ENCODE measurements around the gene SPRING1.
"Not testable (repeated sequence)": the region's sequence is repeated elsewhere in the genome, so short reads cannot be mapped to it uniquely, and the experiment has no call there.

The SPRING1 gene

GRCh38 chr12:116759783-116760621 lies 22.1 kb upstream of the SPRING1 start:
- CTCF ChIA-PET: interaction anchor here (0.6 to 1.3 kb wide), 2 partner anchors 15 to 240 kb away, joined by 3 read pairs; no protein-coding TSS in a partner anchor
- WGBS (ENCODE audit: insufficient coverage): 72% methylated on average over 9 of the region's 22 CpGs
- DNase-seq: peak; percentile 39 to 67 (median 50)
- Histone ChIP-seq H3K9me3 (ENCODE audit: control extremely low read depth in 1 of 5, control insufficient read depth in 4 of 5, insufficient read depth in 2 of 5, low read depth in 1 of 5, low read length in 4 of 5) (no peaks in the 10 kb centered on the region), H3K27ac (ENCODE audit: insufficient read depth in 1 of 2, low read depth in 1 of 2, low read length in 2 of 2, poor library complexity in 1 of 2, severe bottlenecking in 2 of 2) (peak overlapping the region in 1 of 2 experiments; percentile 54), H3K4me3 (ENCODE audit: control insufficient read depth in 1 of 7, extremely low read depth in 1 of 7, insufficient read depth in 4 of 7, low read depth in 2 of 7, low read length in 6 of 7) (peak overlapping the region in 2 of 7 experiments; percentile 21 to 66), H3K4me1 (ENCODE audit: control extremely low read depth in 1 of 4, control insufficient read depth in 4 of 4, insufficient read depth in 4 of 4, low read length in 3 of 4) (peaks cover 0 to 6% (median 0%) of the 10 kb centered on the region in 4 experiments), H3K27me3 (replicated peaks in 2 of 5; ENCODE audit: control insufficient read depth in 4 of 5, insufficient read depth in 5 of 5, low read length in 4 of 5) (no peaks in the 10 kb centered on the region), H3K36me3 (ENCODE audit: control insufficient read depth in 4 of 4, insufficient read depth in 4 of 4, low read length in 3 of 4) (no peaks in the 10 kb centered on the region)
- POLR2A ChIA-PET: no interaction called here

- DNase-seq; H3K27me3 ChIP-seq (replicated peaks in 2 of 5; ENCODE audit: control insufficient read depth in 4 of 5, insufficient read depth in 5 of 5, low read length in 4 of 5); POLR2A ChIA-PET; H3K4me3 ChIP-seq (ENCODE audit: control insufficient read depth in 1 of 7, extremely low read depth in 1 of 7, insufficient read depth in 4 of 7, low read depth in 2 of 7, low read length in 6 of 7); H3K36me3 ChIP-seq (ENCODE audit: control insufficient read depth in 4 of 4, insufficient read depth in 4 of 4, low read length in 3 of 4); CTCF ChIA-PET; H3K27ac ChIP-seq (ENCODE audit: insufficient read depth in 1 of 2, low read depth in 1 of 2, low read length in 2 of 2, poor library complexity in 1 of 2, severe bottlenecking in 2 of 2); H3K4me1 ChIP-seq (ENCODE audit: control extremely low read depth in 1 of 4, control insufficient read depth in 4 of 4, insufficient read depth in 4 of 4, low read length in 3 of 4); H3K9me3 ChIP-seq (ENCODE audit: control extremely low read depth in 1 of 5, control insufficient read depth in 4 of 5, insufficient read depth in 2 of 5, low read depth in 1 of 5, low read length in 4 of 5): not testable (repeated sequence)
- WGBS (ENCODE audit: insufficient coverage): no CpG with 5 or more reads among the region's 1 CpG
These were observed 16.9 kb upstream of the SPRING1 start for GRCh38 chr12:116754783-116755182.

- H3K4me1 ChIP-seq (ENCODE audit: control extremely low read depth in 1 of 4, control insufficient read depth in 4 of 4, insufficient read depth in 4 of 4, low read length in 3 of 4); CTCF ChIA-PET; H3K27ac ChIP-seq (ENCODE audit: insufficient read depth in 1 of 2, low read depth in 1 of 2, low read length in 2 of 2, poor library complexity in 1 of 2, severe bottlenecking in 2 of 2); DNase-seq; H3K27me3 ChIP-seq (replicated peaks in 2 of 5; ENCODE audit: control insufficient read depth in 4 of 5, insufficient read depth in 5 of 5, low read length in 4 of 5); H3K36me3 ChIP-seq (ENCODE audit: control insufficient read depth in 4 of 4, insufficient read depth in 4 of 4, low read length in 3 of 4); POLR2A ChIA-PET; H3K4me3 ChIP-seq (ENCODE audit: control insufficient read depth in 1 of 7, extremely low read depth in 1 of 7, insufficient read depth in 4 of 7, low read depth in 2 of 7, low read length in 6 of 7); H3K9me3 ChIP-seq (ENCODE audit: control extremely low read depth in 1 of 5, control insufficient read depth in 4 of 5, insufficient read depth in 2 of 5, low read depth in 1 of 5, low read length in 4 of 5): not testable (repeated sequence)
- 100% methylated on average over 2 of the region's 5 CpGs for WGBS (ENCODE audit: insufficient coverage)
These were observed 16.2 kb upstream of the SPRING1 start for GRCh38 chr12:116754097-116754496.

GRCh38 chr12:116750298-116750697 lies 12.4 kb upstream of the SPRING1 start:
- no peak overlapping the region for H3K4me3 ChIP-seq (ENCODE audit: control insufficient read depth in 1 of 7, extremely low read depth in 1 of 7, insufficient read depth in 4 of 7, low read depth in 2 of 7, low read length in 6 of 7)
- H3K27ac ChIP-seq (ENCODE audit: insufficient read depth in 1 of 2, low read depth in 1 of 2, low read length in 2 of 2, poor library complexity in 1 of 2, severe bottlenecking in 2 of 2): no peak overlapping the region
- H3K36me3 ChIP-seq (ENCODE audit: control insufficient read depth in 4 of 4, insufficient read depth in 4 of 4, low read length in 3 of 4): no peaks in the 10 kb centered on the region
- H3K4me1 ChIP-seq (ENCODE audit: control extremely low read depth in 1 of 4, control insufficient read depth in 4 of 4, insufficient read depth in 4 of 4, low read length in 3 of 4): no peaks in the 10 kb centered on the region
- H3K9me3 ChIP-seq (ENCODE audit: control extremely low read depth in 1 of 5, control insufficient read depth in 4 of 5, insufficient read depth in 2 of 5, low read depth in 1 of 5, low read length in 4 of 5): no peaks in the 10 kb centered on the region
- DNase-seq: no peak
- ChIA-PET CTCF (no interaction called here), POLR2A (no interaction called here)
- WGBS (ENCODE audit: insufficient coverage): 100% methylated on average over 3 of the region's 4 CpGs
- H3K27me3 ChIP-seq (replicated peaks in 2 of 5; ENCODE audit: control insufficient read depth in 4 of 5, insufficient read depth in 5 of 5, low read length in 4 of 5): peaks cover 0 to 3% (median 0%) of the 10 kb centered on the region in 5 experiments

- no peak for DNase-seq
- ChIA-PET POLR2A (no interaction called here), CTCF (no interaction called here)
- H3K27me3 ChIP-seq (replicated peaks in 2 of 5; ENCODE audit: control insufficient read depth in 4 of 5, insufficient read depth in 5 of 5, low read length in 4 of 5): peaks cover 0 to 3% (median 0%) of the 10 kb centered on the region in 5 experiments
- no peaks in the 10 kb centered on the region for H3K9me3 ChIP-seq (ENCODE audit: control extremely low read depth in 1 of 5, control insufficient read depth in 4 of 5, insufficient read depth in 2 of 5, low read depth in 1 of 5, low read length in 4 of 5)
- H3K4me3 ChIP-seq (ENCODE audit: control insufficient read depth in 1 of 7, extremely low read depth in 1 of 7, insufficient read depth in 4 of 7, low read depth in 2 of 7, low read length in 6 of 7): no peak overlapping the region
- H3K4me1 ChIP-seq (ENCODE audit: control extremely low read depth in 1 of 4, control insufficient read depth in 4 of 4, insufficient read depth in 4 of 4, low read length in 3 of 4): no peaks in the 10 kb centered on the region
- no peak overlapping the region for H3K27ac ChIP-seq (ENCODE audit: insufficient read depth in 1 of 2, low read depth in 1 of 2, low read length in 2 of 2, poor library complexity in 1 of 2, severe bottlenecking in 2 of 2)
- 97% methylated on average over 18 of the region's 26 CpGs for WGBS (ENCODE audit: insufficient coverage)
- no peaks in the 10 kb centered on the region for H3K36me3 ChIP-seq (ENCODE audit: control insufficient read depth in 4 of 4, insufficient read depth in 4 of 4, low read length in 3 of 4)
These were observed 12.0 kb upstream of the SPRING1 start for GRCh38 chr12:116749884-116750283.

GRCh38 chr12:116745554-116745953 lies 7.7 kb upstream of the SPRING1 start:
- DNase-seq: no peak
- no peak overlapping the region for H3K27ac ChIP-seq (ENCODE audit: insufficient read depth in 1 of 2, low read depth in 1 of 2, low read length in 2 of 2, poor library complexity in 1 of 2, severe bottlenecking in 2 of 2)
- peaks cover 0 to 2% (median 0%) of the 10 kb centered on the region in 5 experiments for H3K27me3 ChIP-seq (replicated peaks in 2 of 5; ENCODE audit: control insufficient read depth in 4 of 5, insufficient read depth in 5 of 5, low read length in 4 of 5)
- POLR2A ChIA-PET: no interaction called here
- H3K4me1 ChIP-seq (ENCODE audit: control extremely low read depth in 1 of 4, control insufficient read depth in 4 of 4, insufficient read depth in 4 of 4, low read length in 3 of 4): no peaks in the 10 kb centered on the region
- 100% methylated on average over 3 of the region's 4 CpGs for WGBS (ENCODE audit: insufficient coverage)
- H3K36me3 ChIP-seq (ENCODE audit: control insufficient read depth in 4 of 4, insufficient read depth in 4 of 4, low read length in 3 of 4): no peaks in the 10 kb centered on the region
- CTCF ChIA-PET: no interaction called here
- H3K9me3 ChIP-seq (ENCODE audit: control extremely low read depth in 1 of 5, control insufficient read depth in 4 of 5, insufficient read depth in 2 of 5, low read depth in 1 of 5, low read length in 4 of 5): no peaks in the 10 kb centered on the region
- H3K4me3 ChIP-seq (ENCODE audit: control insufficient read depth in 1 of 7, extremely low read depth in 1 of 7, insufficient read depth in 4 of 7, low read depth in 2 of 7, low read length in 6 of 7): no peak overlapping the region

GRCh38 chr12:116744766-116745165 lies 6.9 kb upstream of the SPRING1 start:
- no peaks in the 10 kb centered on the region for H3K36me3 ChIP-seq (ENCODE audit: control insufficient read depth in 4 of 4, insufficient read depth in 4 of 4, low read length in 3 of 4)
- ChIA-PET CTCF (interaction anchor here (0.9 kb wide), 1 partner anchor 15 kb away, joined by 3 read pairs; no protein-coding TSS in a partner anchor), POLR2A (no interaction called here)

More at GRCh38 chr12:116744766-116745165, 6.9 kb upstream of the SPRING1 start:
- no CpG with 5 or more reads among the region's 3 CpGs for WGBS (ENCODE audit: insufficient coverage)
- Histone ChIP-seq H3K27me3 (replicated peaks in 2 of 5; ENCODE audit: control insufficient read depth in 4 of 5, insufficient read depth in 5 of 5, low read length in 4 of 5) (peaks cover 0 to 2% (median 0%) of the 10 kb centered on the region in 5 experiments), H3K27ac (ENCODE audit: insufficient read depth in 1 of 2, low read depth in 1 of 2, low read length in 2 of 2, poor library complexity in 1 of 2, severe bottlenecking in 2 of 2) (no peak overlapping the region), H3K4me3 (ENCODE audit: control insufficient read depth in 1 of 7, extremely low read depth in 1 of 7, insufficient read depth in 4 of 7, low read depth in 2 of 7, low read length in 6 of 7) (no peak overlapping the region), H3K4me1 (ENCODE audit: control extremely low read depth in 1 of 4, control insufficient read depth in 4 of 4, insufficient read depth in 4 of 4, low read length in 3 of 4) (no peaks in the 10 kb centered on the region), H3K9me3 (ENCODE audit: control extremely low read depth in 1 of 5, control insufficient read depth in 4 of 5, insufficient read depth in 2 of 5, low read depth in 1 of 5, low read length in 4 of 5) (no peaks in the 10 kb centered on the region)
- no peak for DNase-seq
